ENCODE results near the gene PGK2.

The PGK2 gene

GRCh38 chr6:49784272-49784671, 2.8 kb downstream of the PGK2 start:
- no peaks in the 10 kb centered on the region for H3K36me3 ChIP-seq (ENCODE audit: control insufficient read depth in 1 of 2, insufficient read depth in 2 of 2, low read length in 2 of 2)
- no peaks in the 10 kb centered on the region for H3K9me3 ChIP-seq (ENCODE audit: insufficient read depth, low read depth, low read length)
- no peaks in the 10 kb centered on the region for H3K4me1 ChIP-seq (ENCODE audit: control insufficient read depth in 1 of 2, insufficient read depth in 2 of 2, low read length in 2 of 2)
- no peak overlapping the region for H2AK5ac ChIP-seq (ENCODE audit: low read length)
- H2BK12ac ChIP-seq (ENCODE audit: low read length): no peak overlapping the region
- no peaks in the 10 kb centered on the region for H3K79me2 ChIP-seq (ENCODE audit: control insufficient read depth, insufficient read depth, low read length, poor library complexity)
- H4K12ac ChIP-seq (ENCODE audit: low read depth, low read length): no peak overlapping the region
- no peak overlapping the region for H4K8ac ChIP-seq (ENCODE audit: low read depth, low read length)
- H3K14ac ChIP-seq (ENCODE audit: low read length): no peak overlapping the region
- H3K23ac ChIP-seq (ENCODE audit: low read length): no peak overlapping the region
- H2BK120ac ChIP-seq (ENCODE audit: insufficient read depth, low read length, poor library complexity): no peak overlapping the region
- no peak overlapping the region for H3K4me3 ChIP-seq (ENCODE audit: low read depth, low read length)
- H3K27ac ChIP-seq (ENCODE audit: low read depth, low read length): no peak overlapping the region
- H3K18ac ChIP-seq (ENCODE audit: low read length): no peak overlapping the region
- H2AFZ ChIP-seq (ENCODE audit: insufficient read depth, low read length, poor library complexity): no peak overlapping the region
- no peak overlapping the region for H3K4me2 ChIP-seq (ENCODE audit: low read length)
- no peaks in the 10 kb centered on the region for H3K79me1 ChIP-seq (ENCODE audit: low read length)
- no peaks in the 10 kb centered on the region for H3K27me3 ChIP-seq (ENCODE audit: insufficient read depth, low read length)
- no peak overlapping the region for H2BK5ac ChIP-seq (ENCODE audit: low read depth, low read length, poor library complexity)
- DNase-seq: no peak
- no peak overlapping the region for H3K4ac ChIP-seq (ENCODE audit: low read depth, low read length)
- H4K91ac ChIP-seq (ENCODE audit: low read depth, low read length): no peak overlapping the region
- H3K9ac ChIP-seq (ENCODE audit: low read length): no peak overlapping the region

DNA sequence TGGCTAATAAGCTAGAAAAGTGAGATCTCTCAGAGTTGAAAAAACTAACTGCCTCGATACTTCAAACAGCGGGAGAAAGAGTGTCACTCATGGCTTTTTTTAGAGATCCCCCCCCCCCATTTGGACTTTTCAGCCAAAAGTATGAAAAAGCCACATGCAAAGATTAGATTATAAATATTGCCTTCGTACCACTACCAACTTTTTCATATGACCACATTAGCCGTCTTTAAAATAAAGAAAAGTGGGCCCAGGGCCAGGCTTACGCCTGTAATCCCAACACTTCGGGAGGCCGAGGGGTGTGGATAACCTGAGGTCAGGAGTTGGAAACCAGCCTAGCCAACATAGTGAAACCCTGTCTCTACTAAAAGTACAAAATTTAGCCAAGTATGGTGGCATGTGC, 4.4 kb downstream of the PGK2 start:
- no peak overlapping the region for H3K18ac ChIP-seq (ENCODE audit: low read length)
- no peak overlapping the region for H2AFZ ChIP-seq (ENCODE audit: insufficient read depth, low read length, poor library complexity)
- H3K79me2 ChIP-seq (ENCODE audit: control insufficient read depth, insufficient read depth, low read length, poor library complexity): no peaks in the 10 kb centered on the region
- no peaks in the 10 kb centered on the region for H3K79me1 ChIP-seq (ENCODE audit: low read length)
- no peak for DNase-seq
- no peak overlapping the region for H3K4me2 ChIP-seq (ENCODE audit: low read length)
- no peak overlapping the region for H3K4ac ChIP-seq (ENCODE audit: low read depth, low read length)
- no peak overlapping the region for H3K9ac ChIP-seq (ENCODE audit: low read length)
- no peak overlapping the region for H4K8ac ChIP-seq (ENCODE audit: low read depth, low read length)
- no peak overlapping the region for H4K12ac ChIP-seq (ENCODE audit: low read depth, low read length)
- no peak overlapping the region for H2BK5ac ChIP-seq (ENCODE audit: low read depth, low read length, poor library complexity)
- no peaks in the 10 kb centered on the region for H3K36me3 ChIP-seq (ENCODE audit: control insufficient read depth in 1 of 2, insufficient read depth in 2 of 2, low read length in 2 of 2)
- H3K27me3 ChIP-seq (ENCODE audit: insufficient read depth, low read length): no peaks in the 10 kb centered on the region
- H4K91ac ChIP-seq (ENCODE audit: low read depth, low read length): no peak overlapping the region
- no peak overlapping the region for H3K14ac ChIP-seq (ENCODE audit: low read length)
- WGBS (ENCODE audit: extremely low coverage, insufficient coverage, insufficient read length): no CpG with 5 or more reads among the region's 7 CpGs
- no peak overlapping the region for H2BK12ac ChIP-seq (ENCODE audit: low read length)
- no peak overlapping the region for H2BK120ac ChIP-seq (ENCODE audit: insufficient read depth, low read length, poor library complexity)
- no peak overlapping the region for H2AK5ac ChIP-seq (ENCODE audit: low read length)
- H3K4me3 ChIP-seq (ENCODE audit: low read depth, low read length): no peak overlapping the region
- H3K4me1 ChIP-seq (ENCODE audit: control insufficient read depth in 1 of 2, insufficient read depth in 2 of 2, low read length in 2 of 2): no peaks in the 10 kb centered on the region
- no peaks in the 10 kb centered on the region for H3K9me3 ChIP-seq (ENCODE audit: insufficient read depth, low read depth, low read length)
- no peak overlapping the region for H3K27ac ChIP-seq (ENCODE audit: low read depth, low read length)
- H3K23ac ChIP-seq (ENCODE audit: low read length): no peak overlapping the region

- Histone ChIP-seq H2AK5ac (ENCODE audit: low read length) (no peak overlapping the region), H3K4me1 (ENCODE audit: control insufficient read depth in 1 of 2, insufficient read depth in 2 of 2, low read length in 2 of 2) (no peaks in the 10 kb centered on the region), H4K8ac (ENCODE audit: low read depth, low read length) (no peak overlapping the region), H3K36me3 (ENCODE audit: control insufficient read depth in 1 of 2, insufficient read depth in 2 of 2, low read length in 2 of 2) (no peaks in the 10 kb centered on the region), H3K23ac (ENCODE audit: low read length) (no peak overlapping the region), H2BK12ac (ENCODE audit: low read length) (no peak overlapping the region), H3K27me3 (ENCODE audit: insufficient read depth, low read length) (no peaks in the 10 kb centered on the region), H3K14ac (ENCODE audit: low read length) (no peak overlapping the region), H3K79me2 (ENCODE audit: control insufficient read depth, insufficient read depth, low read length, poor library complexity) (no peaks in the 10 kb centered on the region), H3K4me3 (ENCODE audit: low read depth, low read length) (no peak overlapping the region), H3K4me2 (ENCODE audit: low read length) (no peak overlapping the region), H2BK5ac (ENCODE audit: low read depth, low read length, poor library complexity) (no peak overlapping the region), H3K18ac (ENCODE audit: low read length) (no peak overlapping the region), H4K91ac (ENCODE audit: low read depth, low read length) (no peak overlapping the region), H4K12ac (ENCODE audit: low read depth, low read length) (no peak overlapping the region), H2AFZ (ENCODE audit: insufficient read depth, low read length, poor library complexity) (no peak overlapping the region), H3K27ac (ENCODE audit: low read depth, low read length) (no peak overlapping the region), H2BK120ac (ENCODE audit: insufficient read depth, low read length, poor library complexity) (no peak overlapping the region), H3K4ac (ENCODE audit: low read depth, low read length) (no peak overlapping the region), H3K79me1 (ENCODE audit: low read length) (no peaks in the 10 kb centered on the region), H3K9me3 (ENCODE audit: insufficient read depth, low read depth, low read length) (no peaks in the 10 kb centered on the region), H3K9ac (ENCODE audit: low read length) (no peak overlapping the region)
- DNase-seq: no peak
- no CpG with 5 or more reads among the region's 1 CpG for WGBS (ENCODE audit: extremely low coverage, insufficient coverage, insufficient read length)
Measured at GRCh38 chr6:49782293-49782692, 4.8 kb downstream of the PGK2 start.

- Histone ChIP-seq H2BK5ac (ENCODE audit: low read depth, low read length, poor library complexity) (no peak overlapping the region), H3K4me1 (ENCODE audit: control insufficient read depth in 1 of 2, insufficient read depth in 2 of 2, low read length in 2 of 2) (no peaks in the 10 kb centered on the region), H3K18ac (ENCODE audit: low read length) (no peak overlapping the region), H4K8ac (ENCODE audit: low read depth, low read length) (no peak overlapping the region), H3K79me1 (ENCODE audit: low read length) (no peaks in the 10 kb centered on the region), H2BK120ac (ENCODE audit: insufficient read depth, low read length, poor library complexity) (no peak overlapping the region), H3K4ac (ENCODE audit: low read depth, low read length) (no peak overlapping the region), H3K23ac (ENCODE audit: low read length) (no peak overlapping the region), H3K9ac (ENCODE audit: low read length) (no peak overlapping the region), H3K4me3 (ENCODE audit: low read depth, low read length) (no peak overlapping the region), H3K36me3 (ENCODE audit: control insufficient read depth in 1 of 2, insufficient read depth in 2 of 2, low read length in 2 of 2) (no peaks in the 10 kb centered on the region), H3K14ac (ENCODE audit: low read length) (no peak overlapping the region), H2AK5ac (ENCODE audit: low read length) (no peak overlapping the region), H3K27ac (ENCODE audit: low read depth, low read length) (no peak overlapping the region), H2AFZ (ENCODE audit: insufficient read depth, low read length, poor library complexity) (no peak overlapping the region), H4K91ac (ENCODE audit: low read depth, low read length) (no peak overlapping the region), H4K12ac (ENCODE audit: low read depth, low read length) (no peak overlapping the region), H3K4me2 (ENCODE audit: low read length) (no peak overlapping the region), H3K27me3 (ENCODE audit: insufficient read depth, low read length) (no peaks in the 10 kb centered on the region), H3K79me2 (ENCODE audit: control insufficient read depth, insufficient read depth, low read length, poor library complexity) (no peaks in the 10 kb centered on the region), H2BK12ac (ENCODE audit: low read length) (no peak overlapping the region), H3K9me3 (ENCODE audit: insufficient read depth, low read depth, low read length) (no peaks in the 10 kb centered on the region)
- WGBS (ENCODE audit: extremely low coverage, insufficient coverage, insufficient read length): no CpG with 5 or more reads among the region's 1 CpG
- no peak for DNase-seq
Measured at GRCh38 chr6:49776444-49776843, 10.6 kb downstream of the PGK2 start.

GRCh38 chr6:49775043-49775442, 12.0 kb downstream of the PGK2 start:
- H3K14ac ChIP-seq (ENCODE audit: low read length): no peak overlapping the region
- H2AFZ ChIP-seq (ENCODE audit: insufficient read depth, low read length, poor library complexity): no peak overlapping the region
- no peaks in the 10 kb centered on the region for H3K79me1 ChIP-seq (ENCODE audit: low read length)
- no peaks in the 10 kb centered on the region for H3K36me3 ChIP-seq (ENCODE audit: control insufficient read depth in 1 of 2, insufficient read depth in 2 of 2, low read length in 2 of 2)
- H3K79me2 ChIP-seq (ENCODE audit: control insufficient read depth, insufficient read depth, low read length, poor library complexity): no peaks in the 10 kb centered on the region
- DNase-seq: no peak
- no peak overlapping the region for H2AK5ac ChIP-seq (ENCODE audit: low read length)
- no peak overlapping the region for H3K18ac ChIP-seq (ENCODE audit: low read length)
- H4K91ac ChIP-seq (ENCODE audit: low read depth, low read length): no peak overlapping the region
- no peak overlapping the region for H3K4me2 ChIP-seq (ENCODE audit: low read length)
- H3K4me1 ChIP-seq (ENCODE audit: control insufficient read depth in 1 of 2, insufficient read depth in 2 of 2, low read length in 2 of 2): no peaks in the 10 kb centered on the region
- no peak overlapping the region for H3K27ac ChIP-seq (ENCODE audit: low read depth, low read length)
- H2BK120ac ChIP-seq (ENCODE audit: insufficient read depth, low read length, poor library complexity): no peak overlapping the region
- H2BK12ac ChIP-seq (ENCODE audit: low read length): no peak overlapping the region
- no peak overlapping the region for H3K23ac ChIP-seq (ENCODE audit: low read length)
- H4K12ac ChIP-seq (ENCODE audit: low read depth, low read length): no peak overlapping the region
- no peak overlapping the region for H3K4ac ChIP-seq (ENCODE audit: low read depth, low read length)
- no peak overlapping the region for H2BK5ac ChIP-seq (ENCODE audit: low read depth, low read length, poor library complexity)
- no peak overlapping the region for H4K8ac ChIP-seq (ENCODE audit: low read depth, low read length)
- H3K9ac ChIP-seq (ENCODE audit: low read length): no peak overlapping the region
- no peak overlapping the region for H3K4me3 ChIP-seq (ENCODE audit: low read depth, low read length)
- no peaks in the 10 kb centered on the region for H3K27me3 ChIP-seq (ENCODE audit: insufficient read depth, low read length)
- no peaks in the 10 kb centered on the region for H3K9me3 ChIP-seq (ENCODE audit: insufficient read depth, low read depth, low read length)
